Testis (tissue), 2 donors: Measurements from ENCODE around the gene NCOR1.
"Not testable (repeated sequence)": the region's sequence is repeated elsewhere in the genome, so short reads cannot be mapped to it uniquely, and the experiment has no call there.

Experiments
- POLR2A ChIP-seq: fragments of 450-650 bp; IDR thresholded peaks from one replicate; pipeline ENCODE4 v1.6.1; 2017; ENCODE audit warnings: antibody characterized with exemption, mild to moderate bottlenecking, moderate library complexity
- TF ChIP-seq, protein P1 (sequence below), 3 experiments: fragments of 450-650 bp in 2 of 3; fragments of 200-600 bp in 1 of 3; sonication (generic) in 1 of 3; IDR thresholded peaks; one replicate each; pipeline ENCODE4 v1.5.1; 2016 to 2019; ENCODE audit warnings: antibody characterized with exemption in 3 of 3, mild to moderate bottlenecking in 2 of 3, moderate library complexity in 1 of 3

DNA sequence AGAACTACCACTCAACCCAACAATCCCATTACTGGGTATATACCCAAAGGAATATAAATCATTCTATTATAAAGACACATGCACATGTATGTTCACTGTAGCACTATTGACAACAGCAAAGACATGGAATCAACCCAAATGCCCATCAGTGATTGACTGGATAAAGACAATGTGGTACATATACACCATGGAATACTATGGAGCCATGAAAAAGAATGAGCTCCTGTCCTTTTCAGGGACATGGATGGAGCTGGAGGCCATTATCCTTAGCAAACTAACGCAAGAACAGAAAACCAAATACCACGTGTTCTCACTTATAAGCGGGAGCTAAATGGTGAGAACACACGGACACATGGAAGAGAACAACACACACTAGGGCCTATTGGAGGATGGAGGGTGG is 160.2 kb downstream of the NCOR1 start:
- TF ChIP-seq, protein P1, sequence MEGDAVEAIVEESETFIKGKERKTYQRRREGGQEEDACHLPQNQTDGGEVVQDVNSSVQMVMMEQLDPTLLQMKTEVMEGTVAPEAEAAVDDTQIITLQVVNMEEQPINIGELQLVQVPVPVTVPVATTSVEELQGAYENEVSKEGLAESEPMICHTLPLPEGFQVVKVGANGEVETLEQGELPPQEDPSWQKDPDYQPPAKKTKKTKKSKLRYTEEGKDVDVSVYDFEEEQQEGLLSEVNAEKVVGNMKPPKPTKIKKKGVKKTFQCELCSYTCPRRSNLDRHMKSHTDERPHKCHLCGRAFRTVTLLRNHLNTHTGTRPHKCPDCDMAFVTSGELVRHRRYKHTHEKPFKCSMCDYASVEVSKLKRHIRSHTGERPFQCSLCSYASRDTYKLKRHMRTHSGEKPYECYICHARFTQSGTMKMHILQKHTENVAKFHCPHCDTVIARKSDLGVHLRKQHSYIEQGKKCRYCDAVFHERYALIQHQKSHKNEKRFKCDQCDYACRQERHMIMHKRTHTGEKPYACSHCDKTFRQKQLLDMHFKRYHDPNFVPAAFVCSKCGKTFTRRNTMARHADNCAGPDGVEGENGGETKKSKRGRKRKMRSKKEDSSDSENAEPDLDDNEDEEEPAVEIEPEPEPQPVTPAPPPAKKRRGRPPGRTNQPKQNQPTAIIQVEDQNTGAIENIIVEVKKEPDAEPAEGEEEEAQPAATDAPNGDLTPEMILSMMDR (IDR thresholded peaks at IDR 0.05) = not testable (repeated sequence)
- TF ChIP-seq POLR2A = not testable (repeated sequence)
